Right kidney (tissue), 1 donor: ENCODE measurements around the gene DNAAF5.
"Not testable (repeated sequence)": the region's sequence is repeated elsewhere in the genome, so short reads cannot be mapped to it uniquely, and the experiment has no call there.

Experiments used
- DNase-seq: peaks from one replicate; pipeline ENCODE4 v3.0.0-alpha.2; 2016

The DNAAF5 gene

GRCh38 chr7:729140-730000 is 2.9 kb downstream of the DNAAF5 start:
- DNase-seq = no peak

DNA sequence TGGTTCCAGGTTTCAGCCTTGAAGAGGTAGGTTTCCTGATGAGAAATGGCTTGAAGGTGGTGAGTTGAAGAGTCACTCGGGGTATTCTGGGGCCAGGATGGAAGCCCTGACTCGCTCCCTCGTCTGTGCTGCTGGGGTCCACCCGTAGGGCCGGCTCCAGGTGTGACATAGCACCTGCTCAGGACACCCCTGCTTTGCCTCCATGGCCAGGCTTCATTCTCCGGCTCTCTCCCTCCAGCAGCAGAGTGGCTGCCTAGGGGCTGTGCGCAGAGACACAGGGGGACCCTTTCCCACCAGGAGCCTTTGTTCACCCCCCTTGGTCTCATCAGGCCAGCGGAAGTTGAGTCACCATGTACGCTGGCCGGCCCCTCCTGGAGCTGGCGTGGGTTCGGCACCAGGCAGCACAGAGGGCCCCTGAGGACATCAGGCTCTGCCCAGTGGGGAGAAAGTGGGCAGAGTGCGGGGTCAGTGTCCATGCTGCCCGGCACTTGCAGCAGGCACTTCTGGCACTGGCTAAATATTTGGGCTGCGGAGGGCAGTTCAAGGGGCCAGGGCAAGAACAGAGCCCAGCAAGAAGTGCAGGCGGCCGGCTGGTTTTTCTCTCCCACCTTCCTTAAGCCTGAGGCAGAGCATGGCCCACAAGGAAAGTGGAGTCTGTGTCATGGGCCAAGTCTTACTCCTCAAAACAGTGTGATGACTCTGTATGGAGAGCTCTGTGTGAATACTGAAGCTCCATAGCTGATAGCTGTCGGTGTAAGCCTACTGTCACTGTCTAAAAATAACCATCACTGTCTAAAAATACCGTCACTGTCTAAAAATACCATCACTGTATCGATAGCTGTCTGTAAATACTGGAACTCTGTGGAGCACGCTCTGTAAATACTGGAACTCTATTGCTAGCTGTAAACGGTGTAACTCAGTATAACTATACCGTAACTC is 4.3 kb downstream of the DNAAF5 start:
- DNase-seq = no peak

DNA sequence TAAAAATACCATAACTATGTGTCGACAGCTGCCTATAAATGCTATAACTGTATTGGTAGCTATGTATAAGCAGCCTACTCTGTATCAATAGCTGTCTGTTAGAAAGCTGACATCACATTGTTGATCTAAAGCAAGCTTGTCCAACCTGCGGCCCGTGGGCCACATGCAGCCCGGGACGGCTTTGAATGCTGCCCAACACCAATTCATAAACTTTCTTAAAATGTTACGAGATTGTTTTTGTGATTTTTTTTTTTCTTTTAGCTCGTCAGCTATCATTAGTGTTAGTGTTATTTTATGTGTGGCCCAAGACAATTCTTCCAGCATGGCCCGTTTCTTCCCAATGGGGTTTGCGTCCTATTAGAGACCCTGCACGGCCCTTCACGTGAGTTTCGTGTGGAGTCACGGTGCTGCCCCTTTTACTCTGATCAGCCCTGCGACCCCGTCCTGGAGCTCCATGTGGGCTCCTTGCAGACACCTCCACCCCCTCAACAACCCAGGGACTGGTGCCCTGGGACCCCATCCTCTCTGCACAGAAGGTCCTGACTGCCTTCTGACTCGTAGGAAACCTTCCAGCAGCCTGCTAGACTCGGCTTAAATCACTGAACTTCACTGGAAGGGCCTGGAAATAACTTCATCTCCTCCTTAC is 5.1 kb downstream of the DNAAF5 start:
- DNase-seq = no peak

DNA sequence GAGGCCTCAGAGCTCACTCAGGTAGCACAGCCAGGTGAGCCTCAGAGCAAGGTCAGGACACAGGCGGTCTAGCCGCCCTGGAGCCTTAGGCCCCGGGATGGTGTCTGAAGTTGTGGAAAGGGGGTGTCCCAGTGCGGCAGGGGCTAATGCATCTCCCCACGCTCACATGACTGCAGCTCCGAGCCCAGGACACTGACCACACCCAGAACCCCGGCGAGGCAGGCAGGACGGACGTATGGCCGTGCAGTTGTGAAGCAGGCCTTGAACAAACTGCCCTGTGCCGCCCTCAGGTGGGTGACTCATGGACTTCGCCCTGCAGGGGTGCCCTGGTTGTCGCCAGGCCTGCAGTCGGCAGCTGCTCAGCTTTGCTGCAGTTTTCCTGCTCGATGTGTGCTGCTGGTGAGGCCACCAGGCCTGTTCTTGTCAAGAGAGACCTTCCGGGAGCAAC is 5.6 kb downstream of the DNAAF5 start:
- DNase-seq = no peak

GRCh38 chr7:732556-732955 is 6.1 kb downstream of the DNAAF5 start:
- DNase-seq = no peak

DNA sequence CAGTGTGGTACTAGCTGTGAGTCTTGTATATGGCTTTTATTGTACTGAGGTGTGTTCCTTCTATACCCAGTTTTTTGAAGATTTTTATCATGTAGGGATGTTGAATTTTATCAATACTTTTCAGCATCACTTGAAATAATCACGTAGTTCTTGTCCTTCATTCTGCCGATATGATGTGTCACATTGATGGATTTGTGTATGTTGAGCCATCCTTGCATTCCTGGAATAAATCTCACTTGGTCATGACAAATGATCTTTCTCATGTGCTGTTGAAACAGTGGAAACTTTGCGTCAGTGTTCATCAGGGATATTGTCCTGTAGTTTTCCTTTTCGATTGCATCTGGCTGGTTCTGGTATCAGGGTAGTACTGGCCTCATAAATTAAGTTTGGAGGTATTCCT is 7.7 kb downstream of the DNAAF5 start:
- no peak for DNase-seq

- DNase-seq = no peak
Measured at GRCh38 chr7:734808-735207, 8.3 kb downstream of the DNAAF5 start.

DNA sequence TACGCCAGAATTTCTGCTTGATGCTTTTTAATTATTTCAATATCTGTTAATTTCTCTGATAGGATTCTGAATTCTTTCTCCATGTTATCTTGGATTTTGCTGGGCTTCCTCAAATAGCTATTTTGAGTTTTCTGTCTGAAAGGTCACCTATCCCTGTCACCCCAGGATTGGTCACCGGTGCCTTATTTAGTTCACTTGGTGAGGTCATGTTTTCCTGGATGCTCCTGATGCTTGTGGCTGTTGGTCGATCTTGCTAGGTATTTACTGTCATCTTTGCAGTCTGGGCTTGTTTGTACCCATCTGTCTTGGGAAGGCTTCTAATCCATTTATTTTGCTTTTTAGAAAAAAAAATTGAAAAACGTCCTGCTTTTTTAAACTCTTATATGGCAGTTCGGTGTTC is 11.7 kb downstream of the DNAAF5 start:
- DNase-seq = no peak

- DNase-seq = no peak
Measured at GRCh38 chr7:738723-739454, 12.4 kb downstream of the DNAAF5 start.

DNA sequence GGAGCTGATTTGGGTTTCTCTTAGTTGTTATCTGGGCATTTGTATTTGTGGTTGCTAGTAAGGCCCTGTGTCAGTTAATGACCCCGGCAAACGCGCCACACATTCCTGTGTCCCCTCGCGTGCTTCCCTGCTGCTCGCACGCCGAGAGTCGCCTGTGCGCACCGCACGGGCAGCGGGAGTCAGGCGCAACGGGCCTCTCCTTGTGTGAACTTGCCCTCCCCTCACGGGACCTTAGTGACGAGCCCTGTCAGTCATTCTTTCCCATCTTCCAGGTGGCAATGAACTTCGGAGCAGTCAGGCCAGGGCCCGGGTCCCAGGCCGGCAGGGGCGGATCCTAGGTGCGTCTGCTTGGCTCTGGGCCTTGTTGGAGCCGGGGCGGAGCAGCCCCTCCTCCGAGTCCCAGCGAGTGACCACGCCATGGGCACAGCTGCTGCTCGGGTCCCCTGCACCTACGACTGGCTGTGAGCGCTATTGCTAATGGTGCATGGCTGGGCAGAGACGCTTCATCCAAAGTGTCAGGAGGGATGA is 13.0 kb downstream of the DNAAF5 start:
- DNase-seq = no peak

DNA sequence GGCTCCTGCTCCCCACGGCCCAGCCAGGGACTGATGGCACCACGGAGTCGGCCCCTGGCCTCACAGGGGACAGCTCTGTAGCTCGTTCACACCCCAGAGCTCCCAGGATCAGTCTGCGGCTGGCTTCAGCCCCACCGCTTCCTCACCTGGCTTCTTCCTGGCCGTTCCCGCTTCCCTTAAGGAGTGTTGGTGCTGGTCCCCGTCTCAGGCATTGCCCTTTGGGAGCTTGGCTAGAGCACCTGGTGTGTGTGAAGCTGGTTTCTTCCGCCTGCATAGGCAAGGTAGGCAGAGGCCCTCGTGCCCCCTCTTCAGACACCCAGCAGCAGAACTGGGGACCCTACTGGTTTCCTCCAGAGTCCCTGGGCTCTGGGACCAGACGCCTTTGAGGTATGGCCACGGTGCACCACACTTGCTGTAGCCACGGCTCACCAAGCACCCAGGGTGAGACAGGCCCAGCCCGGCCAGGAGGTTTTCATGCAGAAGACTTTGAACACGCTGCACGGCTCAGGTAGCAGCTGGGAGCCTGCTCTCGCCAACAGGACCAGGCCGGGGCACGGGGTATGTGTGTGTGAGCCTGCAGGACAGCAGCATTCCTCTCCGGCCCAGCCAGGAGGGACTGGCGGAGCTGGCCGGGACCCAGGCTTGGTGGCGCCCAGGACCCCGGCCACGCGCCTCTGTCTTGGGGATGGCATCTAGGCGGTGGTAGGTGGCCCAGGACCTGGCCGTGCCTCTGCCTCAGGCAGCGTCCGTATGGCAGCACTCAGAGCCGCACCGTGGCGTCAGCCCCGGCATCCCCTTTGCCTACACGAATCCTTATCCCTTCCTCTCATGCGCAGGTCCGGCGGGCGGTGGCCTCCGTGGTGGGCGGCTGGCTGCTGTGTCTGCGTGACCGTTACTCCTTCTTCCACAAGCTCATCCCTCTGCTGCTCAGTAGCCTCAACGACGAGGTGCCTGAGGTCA is 13.8 kb downstream of the DNAAF5 start:
- no peak for DNase-seq

GRCh38 chr7:741191-741671 is 14.7 kb downstream of the DNAAF5 start:
- DNase-seq = no peak

- DNase-seq = no peak
Measured at GRCh38 chr7:741850-742249, 15.4 kb downstream of the DNAAF5 start.

- DNase-seq = no peak
Measured at GRCh38 chr7:742791-743190, 16.3 kb downstream of the DNAAF5 start.

GRCh38 chr7:743341-744127 is 17.0 kb downstream of the DNAAF5 start:
- DNase-seq = not testable (repeated sequence)

DNA sequence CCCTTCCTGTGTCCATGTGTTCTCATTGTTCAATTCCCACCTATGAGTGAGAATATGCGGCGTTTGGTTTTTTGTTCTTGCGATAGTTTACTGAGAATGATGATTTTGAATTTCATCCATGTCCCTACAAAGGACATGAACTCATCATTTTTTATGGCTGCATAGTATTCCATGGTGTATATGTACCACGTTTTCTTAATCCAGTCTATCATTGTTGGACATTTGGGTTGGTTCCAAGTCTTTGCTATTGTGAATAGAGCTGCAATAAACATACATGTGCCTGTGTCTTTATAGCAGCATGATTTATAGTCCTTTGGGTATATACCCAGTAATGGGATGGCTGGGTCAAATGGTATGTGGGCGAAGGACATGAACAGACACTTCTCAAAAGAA is 17.6 kb downstream of the DNAAF5 start:
- not testable (repeated sequence) for DNase-seq

- no peak for DNase-seq
Measured at GRCh38 chr7:744854-745430, 18.4 kb downstream of the DNAAF5 start.

GRCh38 chr7:745431-746154 is 19.1 kb downstream of the DNAAF5 start:
- DNase-seq = no peak
